ENCODE results near the gene SCN2B.

DNA sequence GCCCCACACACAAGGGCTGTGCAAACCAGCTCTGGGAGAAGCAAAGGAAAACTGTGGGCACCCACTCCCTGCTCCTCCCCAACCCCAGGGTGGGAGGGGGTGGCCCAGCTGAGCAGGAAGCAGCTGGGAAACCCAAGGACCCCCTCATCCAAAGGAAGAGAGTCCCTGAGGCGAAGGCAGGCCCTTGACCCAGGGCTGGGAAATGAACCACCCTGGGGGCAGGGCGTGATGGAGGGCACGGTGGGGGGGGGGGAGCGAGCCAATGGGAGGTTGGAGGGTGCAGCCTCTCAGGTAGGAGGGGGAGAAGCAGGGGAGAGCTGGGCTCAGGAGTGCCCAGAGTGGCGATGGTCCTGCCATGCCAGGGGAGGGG lies 40.7 kb downstream of the SCN2B start:
- TF ChIP-seq, protein P1, sequence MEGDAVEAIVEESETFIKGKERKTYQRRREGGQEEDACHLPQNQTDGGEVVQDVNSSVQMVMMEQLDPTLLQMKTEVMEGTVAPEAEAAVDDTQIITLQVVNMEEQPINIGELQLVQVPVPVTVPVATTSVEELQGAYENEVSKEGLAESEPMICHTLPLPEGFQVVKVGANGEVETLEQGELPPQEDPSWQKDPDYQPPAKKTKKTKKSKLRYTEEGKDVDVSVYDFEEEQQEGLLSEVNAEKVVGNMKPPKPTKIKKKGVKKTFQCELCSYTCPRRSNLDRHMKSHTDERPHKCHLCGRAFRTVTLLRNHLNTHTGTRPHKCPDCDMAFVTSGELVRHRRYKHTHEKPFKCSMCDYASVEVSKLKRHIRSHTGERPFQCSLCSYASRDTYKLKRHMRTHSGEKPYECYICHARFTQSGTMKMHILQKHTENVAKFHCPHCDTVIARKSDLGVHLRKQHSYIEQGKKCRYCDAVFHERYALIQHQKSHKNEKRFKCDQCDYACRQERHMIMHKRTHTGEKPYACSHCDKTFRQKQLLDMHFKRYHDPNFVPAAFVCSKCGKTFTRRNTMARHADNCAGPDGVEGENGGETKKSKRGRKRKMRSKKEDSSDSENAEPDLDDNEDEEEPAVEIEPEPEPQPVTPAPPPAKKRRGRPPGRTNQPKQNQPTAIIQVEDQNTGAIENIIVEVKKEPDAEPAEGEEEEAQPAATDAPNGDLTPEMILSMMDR (conservative IDR thresholded peaks at IDR 0.05 in 1 of 2, IDR thresholded peaks at IDR 0.05 in 1 of 2; ENCODE audit: extremely low read depth in 1 of 2, insufficient read depth in 1 of 2, low read depth in 1 of 2, low read length in 2 of 2): no peak
- TF ChIP-seq EZH2 (IDR thresholded peaks at IDR 0.05; ENCODE audit: borderline replicate concordance, low read length): no peak
